ENCODE data around the gene ENTR1.
A peak's percentile ranks its signal among the peaks of the same experiment; 100 is the strongest.

ENTR1 gene

GRCh38 chr9:136381966-136382513, 28.4 kb downstream of the ENTR1 start:
- in situ Hi-C loops (cut with MboI; ENCODE audit: low pct_unique_long_range_greater_than_20kb, low sequenced_read_pairs), result no loop called here
- DNase-seq, result no peak

GRCh38 chr9:136381311-136381710, 29.1 kb downstream of the ENTR1 start:
- no peak for DNase-seq
- in situ Hi-C loops (cut with MboI; ENCODE audit: low pct_unique_long_range_greater_than_20kb, low sequenced_read_pairs), result no loop called here

DNA sequence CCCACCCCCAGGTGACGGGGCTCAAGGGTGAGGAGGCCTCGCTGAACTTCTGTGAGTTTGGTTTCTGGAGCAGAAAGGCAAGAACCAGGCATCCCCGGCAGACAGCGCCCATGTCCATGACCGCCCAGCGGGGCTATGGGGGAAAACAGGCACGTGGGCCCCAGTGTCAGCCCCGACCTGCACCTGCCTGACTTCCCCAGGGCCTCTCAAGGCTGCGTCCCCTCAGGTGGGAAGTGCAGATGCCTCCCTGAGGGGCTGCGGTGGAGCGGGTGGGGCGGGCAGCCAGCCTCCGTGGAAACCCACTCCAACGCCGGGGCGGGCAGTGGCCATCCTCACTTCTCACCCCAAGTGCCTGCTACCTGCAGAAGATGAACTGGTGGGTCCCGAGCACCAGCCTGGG, 30.0 kb downstream of the ENTR1 start:
- DNase-seq, result no peak

GRCh38 chr9:136379891-136380290, 30.5 kb downstream of the ENTR1 start:
- no peak for DNase-seq
- in situ Hi-C loops (cut with MboI; ENCODE audit: low pct_unique_long_range_greater_than_20kb, low sequenced_read_pairs), result no loop called here

More for the DNA sequence above, 30.0 kb downstream of the ENTR1 start:
- in situ Hi-C loops (cut with MboI; ENCODE audit: low pct_unique_long_range_greater_than_20kb, low sequenced_read_pairs), result no loop called here

GRCh38 chr9:136379401-136379800, 31.0 kb downstream of the ENTR1 start:
- no peak for DNase-seq
- in situ Hi-C loops (cut with MboI; ENCODE audit: low pct_unique_long_range_greater_than_20kb, low sequenced_read_pairs), result no loop called here

DNA sequence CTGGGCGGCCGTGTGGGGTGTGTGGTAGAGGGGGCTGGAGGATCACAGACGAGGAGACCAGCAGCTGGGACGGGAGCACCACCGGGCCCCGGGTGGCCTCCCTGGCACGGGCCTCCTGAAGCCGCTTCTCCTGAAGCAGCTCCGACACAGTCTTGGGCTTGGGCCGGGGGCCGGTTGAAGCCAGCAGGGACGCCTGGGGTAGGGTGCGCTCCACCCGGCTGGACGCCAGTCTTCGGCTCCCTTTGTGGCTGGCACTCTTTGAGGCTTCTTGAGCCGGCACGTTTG, 31.5 kb downstream of the ENTR1 start:
- in situ Hi-C loops (cut with MboI; ENCODE audit: low pct_unique_long_range_greater_than_20kb, low sequenced_read_pairs), result no loop called here
- no peak for DNase-seq

- in situ Hi-C loops (cut with MboI; ENCODE audit: low pct_unique_long_range_greater_than_20kb, low sequenced_read_pairs), result no loop called here
- DNase-seq, result no peak
Measured at GRCh38 chr9:136378170-136379002, 32.0 kb downstream of the ENTR1 start.

GRCh38 chr9:136377341-136378169, 32.9 kb downstream of the ENTR1 start:
- no peak for DNase-seq
- in situ Hi-C loops (cut with MboI; ENCODE audit: low pct_unique_long_range_greater_than_20kb, low sequenced_read_pairs), result no loop called here

- DNase-seq, result no peak
- in situ Hi-C loops (cut with MboI; ENCODE audit: low pct_unique_long_range_greater_than_20kb, low sequenced_read_pairs), result no loop called here
Measured at GRCh38 chr9:136376457-136376856, 34.0 kb downstream of the ENTR1 start.

- DNase-seq, result no peak
- in situ Hi-C loops (cut with MboI; ENCODE audit: low pct_unique_long_range_greater_than_20kb, low sequenced_read_pairs), result no loop called here
Measured at GRCh38 chr9:136375096-136375495, 35.3 kb downstream of the ENTR1 start.

GRCh38 chr9:136374183-136374575, 36.2 kb downstream of the ENTR1 start:
- in situ Hi-C loops (cut with MboI; ENCODE audit: low pct_unique_long_range_greater_than_20kb, low sequenced_read_pairs), result no loop called here
- DNase-seq, result no peak

DNA sequence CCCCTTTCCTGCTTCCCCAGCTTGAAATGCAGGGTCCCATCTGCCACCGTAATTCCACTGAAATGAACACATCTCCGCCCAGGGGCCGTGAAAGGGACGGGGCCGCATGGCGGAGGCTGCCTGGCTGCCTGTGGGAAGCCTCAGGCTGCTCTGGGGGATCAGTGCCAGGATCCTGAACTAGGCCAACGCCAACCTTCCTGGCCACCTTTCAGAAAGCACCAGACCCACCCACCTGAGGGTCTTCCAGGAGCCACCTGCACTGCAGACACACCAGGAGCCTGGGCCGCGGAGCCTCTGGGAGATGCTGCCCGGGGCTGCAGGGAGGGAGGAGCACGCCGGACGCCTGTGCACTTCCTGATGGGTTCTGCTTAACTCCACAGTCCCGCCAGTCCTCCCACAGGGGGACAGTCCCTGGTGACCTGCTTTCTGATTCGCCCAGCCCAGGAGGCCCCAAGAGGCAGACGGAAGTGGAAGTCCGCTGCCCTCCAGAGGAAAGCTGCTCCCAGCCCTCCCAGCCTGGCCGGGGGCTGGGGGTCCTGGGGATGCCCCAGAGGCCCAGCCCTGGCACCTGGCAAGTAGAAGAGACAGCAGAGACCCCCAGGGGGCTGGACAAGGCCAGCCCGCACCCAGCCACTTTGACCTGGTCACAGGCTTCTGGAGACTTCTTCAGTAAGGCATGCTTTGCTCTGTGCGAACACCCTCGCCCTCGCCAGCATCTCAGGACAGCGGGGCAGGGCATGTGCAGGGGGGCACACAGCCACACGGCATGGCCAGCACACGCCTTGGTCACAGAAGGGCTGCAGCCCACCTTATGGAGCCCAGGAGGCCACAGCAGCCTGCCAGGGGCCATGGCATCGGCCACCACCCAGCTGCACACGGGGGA, 36.9 kb downstream of the ENTR1 start, which contains the start of gene CARD9:
Gene CARD9, minus strand, starts transcription at position 370 of the 883 bp plus-strand sequence. CDS start 1,591 bp downstream, outside the sequence.
- in situ Hi-C loops (cut with MboI; ENCODE audit: low pct_unique_long_range_greater_than_20kb, low sequenced_read_pairs), result no loop called here
- DNase-seq, result peak; percentile 42

- peak; percentile 88 for DNase-seq
- in situ Hi-C loops (cut with MboI; ENCODE audit: low pct_unique_long_range_greater_than_20kb, low sequenced_read_pairs), result no loop called here
Measured at GRCh38 chr9:136372561-136373299, 37.7 kb downstream of the ENTR1 start.

- no peak for DNase-seq
- in situ Hi-C loops (cut with MboI; ENCODE audit: low pct_unique_long_range_greater_than_20kb, low sequenced_read_pairs), result no loop called here
Measured at GRCh38 chr9:136372006-136372405, 38.4 kb downstream of the ENTR1 start.

- in situ Hi-C loops (cut with MboI; ENCODE audit: low pct_unique_long_range_greater_than_20kb, low sequenced_read_pairs), result no loop called here
- DNase-seq, result no peak
Measured at GRCh38 chr9:136371533-136371880, 38.9 kb downstream of the ENTR1 start.

DNA sequence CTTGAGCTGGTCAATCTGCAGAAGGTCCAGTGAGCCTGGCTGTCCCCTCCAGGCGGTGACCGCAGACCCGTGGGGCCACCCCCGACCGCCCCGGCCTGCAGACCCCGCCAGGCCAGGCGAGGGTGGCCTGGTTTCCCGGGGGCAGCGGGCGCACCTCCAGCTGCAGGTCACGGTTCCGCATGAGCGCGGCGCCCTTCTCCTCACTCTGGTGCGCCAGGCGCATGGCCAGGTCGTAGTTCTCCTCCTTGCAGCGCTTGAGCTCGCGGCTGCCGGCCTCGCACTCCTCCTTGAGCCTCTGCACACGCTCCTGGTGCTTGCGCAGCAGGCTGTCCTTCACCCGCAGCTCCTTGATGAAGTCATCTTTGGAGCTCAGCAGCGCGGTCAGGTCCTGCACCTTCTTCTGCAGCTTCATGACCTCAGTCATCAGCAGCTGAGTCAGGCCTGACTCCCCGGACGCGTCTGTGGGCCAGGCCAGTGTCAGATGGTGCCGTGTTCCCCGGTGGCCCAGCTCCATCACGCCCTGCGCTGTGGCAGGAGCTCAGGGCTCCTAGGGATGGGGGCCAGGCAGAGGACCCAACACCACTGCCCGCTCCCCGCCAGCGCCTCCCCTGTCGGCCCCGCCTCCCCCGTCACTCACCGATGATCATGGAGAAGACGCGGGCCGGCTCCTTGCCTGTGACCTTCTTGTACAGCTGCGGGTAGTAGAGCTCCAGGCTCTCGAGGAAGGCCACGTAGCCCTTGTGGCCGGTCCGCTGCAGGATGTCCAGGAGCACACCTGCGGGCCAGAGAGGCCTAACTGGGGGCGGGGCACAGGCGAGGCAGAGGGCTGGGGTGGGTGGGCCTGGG, 39.5 kb downstream of the ENTR1 start:
- DNase-seq, result no peak
- in situ Hi-C loops (cut with MboI; ENCODE audit: low pct_unique_long_range_greater_than_20kb, low sequenced_read_pairs), result no loop called here

- DNase-seq, result no peak
- in situ Hi-C loops (cut with MboI; ENCODE audit: low pct_unique_long_range_greater_than_20kb, low sequenced_read_pairs), result no loop called here
Measured at GRCh38 chr9:136370037-136370436, 40.4 kb downstream of the ENTR1 start.

DNA sequence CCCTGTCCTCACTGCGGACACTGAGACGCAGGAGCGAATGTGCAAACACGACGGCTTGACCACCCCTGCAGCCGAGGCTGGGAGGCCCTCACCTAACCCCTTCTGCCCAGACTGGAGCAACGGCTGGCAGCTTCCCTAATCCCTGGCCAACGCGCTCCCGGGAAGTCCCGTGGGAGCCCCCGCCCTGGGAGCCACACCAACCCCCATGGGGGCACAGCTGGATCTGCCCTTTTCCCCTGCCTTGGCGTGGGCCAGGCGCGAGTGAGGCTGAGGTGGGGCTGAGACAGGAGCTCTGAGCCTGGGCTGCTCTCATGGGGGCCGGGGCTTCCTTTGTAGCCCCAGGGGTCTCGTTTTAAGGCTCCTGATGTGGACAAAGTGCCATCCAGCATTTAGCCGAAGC, 42.2 kb downstream of the ENTR1 start:
- no peak for DNase-seq
- in situ Hi-C loops (cut with MboI; ENCODE audit: low pct_unique_long_range_greater_than_20kb, low sequenced_read_pairs), result no loop called here
